Activated CD4-positive, alpha-beta T cell treated with anti-CD3 and anti-CD28 coated beads, Interleukin-10, Interleukin-2, amounts not matched to agents 100 ng/mL and 50 ng/mL, durations not matched to agents 16 hours and 8 hours (primary cell): ENCODE measurements around the gene BIK.

ENCODE experiments used
- DNase-seq: peaks from one replicate; pipeline ENCODE4 v3.0.0-alpha.2; 2020

The BIK gene

GRCh38 chr22:43164636-43165035 is 54.1 kb downstream of the BIK start:
- no peak for DNase-seq

GRCh38 chr22:43166132-43166930 is 55.8 kb downstream of the BIK start:
- DNase-seq = no peak

GRCh38 chr22:43167001-43167589 is 56.5 kb downstream of the BIK start:
- no peak for DNase-seq

GRCh38 chr22:43168471-43169309 is 58.1 kb downstream of the BIK start:
- DNase-seq = no peak

GRCh38 chr22:43169310-43170130 is 59.0 kb downstream of the BIK start:
- DNase-seq = no peak

- no peak for DNase-seq
These were observed 59.6 kb downstream of the BIK start for GRCh38 chr22:43170131-43170480.

- DNase-seq = no peak
These were observed 60.5 kb downstream of the BIK start for GRCh38 chr22:43171019-43171491.

- no peak for DNase-seq
These were observed 61.1 kb downstream of the BIK start for GRCh38 chr22:43171607-43172006.

- DNase-seq = no peak
These were observed 61.6 kb downstream of the BIK start for GRCh38 chr22:43172191-43172590.

- no peak for DNase-seq
These were observed 63.0 kb downstream of the BIK start for GRCh38 chr22:43173566-43173965.

GRCh38 chr22:43173976-43174720 is 63.6 kb downstream of the BIK start:
- DNase-seq = no peak

- DNase-seq = no peak
These were observed 64.5 kb downstream of the BIK start for GRCh38 chr22:43174941-43175531.

GRCh38 chr22:43176090-43176489 is 65.5 kb downstream of the BIK start:
- no peak for DNase-seq

- DNase-seq = no peak
These were observed 66.9 kb downstream of the BIK start for GRCh38 chr22:43177479-43177878.
